ENCODE measurements around the gene C4BPA.

The C4BPA gene

GRCh38 chr1:207191061-207191460 lies 87.0 kb downstream of the C4BPA start:
- DNase-seq (ENCODE audit: low read depth): no peak

DNA sequence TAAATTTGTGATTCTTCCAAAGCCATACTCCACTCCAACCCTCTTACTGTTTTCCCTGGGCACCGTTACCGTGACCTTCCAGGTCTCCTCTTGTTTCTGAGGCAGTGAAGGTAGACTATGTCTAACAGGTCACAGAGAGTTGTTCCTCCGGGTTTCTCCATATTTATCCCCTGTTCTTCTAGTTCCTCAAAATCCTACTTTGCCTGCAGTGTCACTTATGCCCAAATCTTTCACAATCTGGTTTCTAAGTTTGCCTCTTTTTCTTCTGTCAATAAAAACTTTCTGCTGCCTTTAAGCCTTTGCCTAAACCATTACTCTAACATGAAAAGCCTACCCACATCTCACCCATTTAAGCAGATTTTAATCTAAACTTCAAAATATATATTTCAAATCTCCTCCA lies 87.7 kb downstream of the C4BPA start:
- DNase-seq (ENCODE audit: low read depth): no peak

DNA sequence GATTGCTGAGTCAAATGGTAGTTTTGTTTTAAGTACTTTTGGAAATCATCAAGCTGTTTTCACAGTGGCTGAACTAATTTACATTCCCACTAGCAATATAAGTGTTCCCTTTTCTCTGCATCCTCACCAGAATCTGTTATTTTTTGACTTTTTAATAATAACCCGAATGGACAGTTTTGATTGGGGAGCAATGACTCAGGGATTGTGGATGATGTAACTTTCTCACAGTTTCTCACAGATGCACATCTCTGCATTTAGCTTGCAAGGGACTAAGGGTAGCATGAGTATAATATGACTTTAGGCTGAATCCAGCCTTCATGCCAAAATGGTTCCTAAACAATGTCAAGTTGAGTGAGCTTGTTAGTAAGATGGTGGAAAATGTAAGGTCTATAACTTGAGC lies 90.2 kb downstream of the C4BPA start:
- no peak for DNase-seq (ENCODE audit: low read depth)
